ENCODE measurements around the gene WDR82.

WDR82 gene

GRCh38 chr3:52246264-52246620, 32.2 kb downstream of the WDR82 start:
- ATAC-seq (ENCODE audit: insufficient read depth, low read depth), result peak; percentile 15
- Histone ChIP-seq H3K4me2 (ENCODE audit: insufficient read depth, low read length) (peak overlapping the region; percentile 89), H3K4me3 (ENCODE audit: low read depth in 1 of 2, low read length in 2 of 2) (peak overlapping the region; percentile 13 to 71; a peak in 3 of 4 replicates), H3K79me2 (ENCODE audit: insufficient read depth, low read length) (no peaks in the 10 kb centered on the region), H3K27me3 (ENCODE audit: insufficient read depth, low read length, poor library complexity) (no peaks in the 10 kb centered on the region), H3K9ac (ENCODE audit: low read depth, low read length) (peak overlapping the region; percentile 63), H2AFZ (ENCODE audit: low read depth, low read length) (peak overlapping the region; percentile 76), H3K36me3 (ENCODE audit: insufficient read depth, low read length) (peaks cover 29% of the 10 kb centered on the region), H3K4me1 (ENCODE audit: insufficient read depth, low read length) (peaks cover 35% of the 10 kb centered on the region), H4K20me1 (ENCODE audit: insufficient read depth, low read length) (peaks cover 18% of the 10 kb centered on the region), H3K9me3 (ENCODE audit: insufficient read depth, low read length, severe bottlenecking) (no peaks in the 10 kb centered on the region), H3K27ac (ENCODE audit: low read length) (peak overlapping the region; percentile 65)
- TF ChIP-seq EZH2 (IDR thresholded peaks at IDR 0.05; ENCODE audit: borderline replicate concordance, low read depth, low read length, severe bottlenecking), result no peak
- TF ChIP-seq, protein P1, sequence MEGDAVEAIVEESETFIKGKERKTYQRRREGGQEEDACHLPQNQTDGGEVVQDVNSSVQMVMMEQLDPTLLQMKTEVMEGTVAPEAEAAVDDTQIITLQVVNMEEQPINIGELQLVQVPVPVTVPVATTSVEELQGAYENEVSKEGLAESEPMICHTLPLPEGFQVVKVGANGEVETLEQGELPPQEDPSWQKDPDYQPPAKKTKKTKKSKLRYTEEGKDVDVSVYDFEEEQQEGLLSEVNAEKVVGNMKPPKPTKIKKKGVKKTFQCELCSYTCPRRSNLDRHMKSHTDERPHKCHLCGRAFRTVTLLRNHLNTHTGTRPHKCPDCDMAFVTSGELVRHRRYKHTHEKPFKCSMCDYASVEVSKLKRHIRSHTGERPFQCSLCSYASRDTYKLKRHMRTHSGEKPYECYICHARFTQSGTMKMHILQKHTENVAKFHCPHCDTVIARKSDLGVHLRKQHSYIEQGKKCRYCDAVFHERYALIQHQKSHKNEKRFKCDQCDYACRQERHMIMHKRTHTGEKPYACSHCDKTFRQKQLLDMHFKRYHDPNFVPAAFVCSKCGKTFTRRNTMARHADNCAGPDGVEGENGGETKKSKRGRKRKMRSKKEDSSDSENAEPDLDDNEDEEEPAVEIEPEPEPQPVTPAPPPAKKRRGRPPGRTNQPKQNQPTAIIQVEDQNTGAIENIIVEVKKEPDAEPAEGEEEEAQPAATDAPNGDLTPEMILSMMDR (IDR thresholded peaks at IDR 0.05; ENCODE audit: borderline replicate concordance, extremely low read depth, low read length, poor library complexity, severe bottlenecking), result no peak
- DNase-seq, result no peak

GRCh38 chr3:52245322-52246263, 32.9 kb downstream of the WDR82 start, which contains the start of gene PPM1M:
TSS of gene PPM1M (plus strand) at chr3:52245759. CDS start at chr3:52245825, 66 bp downstream.
- TF ChIP-seq, protein P1 (IDR thresholded peaks at IDR 0.05; ENCODE audit: borderline replicate concordance, extremely low read depth, low read length, poor library complexity, severe bottlenecking), result no peak
- TF ChIP-seq EZH2 (IDR thresholded peaks at IDR 0.05; ENCODE audit: borderline replicate concordance, low read depth, low read length, severe bottlenecking), result no peak
- Histone ChIP-seq H3K79me2 (ENCODE audit: insufficient read depth, low read length) (no peaks in the 10 kb centered on the region), H3K4me1 (ENCODE audit: insufficient read depth, low read length) (peaks cover 39% of the 10 kb centered on the region), H3K9ac (ENCODE audit: low read depth, low read length) (peak within 1 kb of the TSS; percentile 63), H4K20me1 (ENCODE audit: insufficient read depth, low read length) (peaks cover 18% of the 10 kb centered on the region), H3K36me3 (ENCODE audit: insufficient read depth, low read length) (peaks cover 22% of the 10 kb centered on the region), H3K4me2 (ENCODE audit: insufficient read depth, low read length) (peak within 1 kb of the TSS; percentile 89), H3K27me3 (ENCODE audit: insufficient read depth, low read length, poor library complexity) (no peaks in the 10 kb centered on the region), H2AFZ (ENCODE audit: low read depth, low read length) (peak within 1 kb of the TSS; percentile 76), H3K4me3 (ENCODE audit: low read depth in 1 of 2, low read length in 2 of 2) (peak within 1 kb of the TSS; percentile 18 to 71; a peak in 3 of 4 replicates), H3K9me3 (ENCODE audit: insufficient read depth, low read length, severe bottlenecking) (no peaks in the 10 kb centered on the region), H3K27ac (ENCODE audit: low read length) (peak within 1 kb of the TSS; percentile 65)
- DNase-seq (peak; percentile 65), ATAC-seq (ENCODE audit: insufficient read depth, low read depth) (peak; percentile 73)

GRCh38 chr3:52243791-52244628, 34.4 kb downstream of the WDR82 start:
- Histone ChIP-seq H3K4me2 (ENCODE audit: insufficient read depth, low read length) (0 out of 2 replicates have a peak overlapping the region, but pooled peaks have one; percentile 89), H4K20me1 (ENCODE audit: insufficient read depth, low read length) (peaks cover 9% of the 10 kb centered on the region), H3K79me2 (ENCODE audit: insufficient read depth, low read length) (peaks cover 15% of the 10 kb centered on the region), H3K9ac (ENCODE audit: low read depth, low read length) (no peak overlapping the region), H2AFZ (ENCODE audit: low read depth, low read length) (no peak overlapping the region), H3K4me1 (ENCODE audit: insufficient read depth, low read length) (peaks cover 49% of the 10 kb centered on the region), H3K4me3 (ENCODE audit: low read depth in 1 of 2, low read length in 2 of 2) (no peak overlapping the region), H3K36me3 (ENCODE audit: insufficient read depth, low read length) (peaks cover 7% of the 10 kb centered on the region), H3K27me3 (ENCODE audit: insufficient read depth, low read length, poor library complexity) (no peaks in the 10 kb centered on the region), H3K9me3 (ENCODE audit: insufficient read depth, low read length, severe bottlenecking) (no peaks in the 10 kb centered on the region), H3K27ac (ENCODE audit: low read length) (no peak overlapping the region; the same call in 1 of the 2 replicates)
- DNase-seq (no peak), ATAC-seq (ENCODE audit: insufficient read depth, low read depth) (no peak)
- TF ChIP-seq, protein P1 (IDR thresholded peaks at IDR 0.05; ENCODE audit: borderline replicate concordance, extremely low read depth, low read length, poor library complexity, severe bottlenecking), result no peak
- TF ChIP-seq EZH2 (IDR thresholded peaks at IDR 0.05; ENCODE audit: borderline replicate concordance, low read depth, low read length, severe bottlenecking), result no peak

All from DND-41 (cell line).